Mononuclear cell (primary cell): ENCODE measurements around the gene SERPINA6. TPM values are rescaled to one million over a fixed set of nuclear protein-coding genes. Genes with fewer than 3 reads are reported as not detected.
"Not testable (repeated sequence)": the region's sequence is repeated elsewhere in the genome, so short reads cannot be mapped to it uniquely, and the experiment has no call there.

ENCODE experiments used
- H3K27me3 ChIP-seq: 2 replicates; pipeline ENCODE4 v1.6.0; 2011; ENCODE audit warnings: low read length, control low read depth; ENCODE audit not compliant: insufficient read depth
- H3K4me1 ChIP-seq: 2 replicates; pipeline ENCODE4 v1.5.1; 2011; ENCODE audit warnings: mild to moderate bottlenecking, low read length, control low read depth; ENCODE audit not compliant: insufficient read depth
- H3K4me3 ChIP-seq: 2 replicates; pipeline ENCODE4 v1.5.1; 2011; ENCODE audit warnings: mild to moderate bottlenecking, low read length, moderate library complexity
- H3K9me3 ChIP-seq: 2 replicates; pipeline ENCODE4 v1.5.1; 2011; ENCODE audit warnings: low read depth, mild to moderate bottlenecking, control low read depth, low read length
- total RNA-seq: library from RNA; depleted of rRNA; stranded (reverse); fragments of >200 nt; gene quantifications from one replicate; pipeline ENCODE4 v1.2.3, GENCODE V29; 2012

The SERPINA6 gene
- total RNA-seq, 1 donor, result not detected

DNA sequence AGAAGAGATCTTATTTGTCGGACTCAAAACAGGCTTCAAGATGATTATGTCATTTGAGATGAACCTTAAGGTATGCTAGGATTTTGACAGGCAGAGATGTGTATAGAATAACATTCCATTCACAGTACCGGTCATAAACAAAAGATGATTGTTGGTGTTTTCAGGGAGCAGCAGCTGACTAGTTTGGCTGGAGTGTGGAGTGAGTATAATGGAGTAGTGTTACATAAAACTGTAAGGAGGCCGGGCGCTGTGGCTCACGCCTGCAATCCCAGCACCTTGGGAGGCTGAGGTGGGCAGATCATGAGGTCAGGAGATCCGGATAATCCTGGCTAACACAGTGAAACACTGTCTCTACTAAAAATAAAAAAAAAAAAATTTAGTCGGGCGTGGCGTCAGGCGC lies 54.0 kb downstream of the SERPINA6 start:
- Histone ChIP-seq H3K4me3 (no peak overlapping the region), H3K4me1 (no peaks in the 10 kb centered on the region), H3K27me3 (no peaks in the 10 kb centered on the region), H3K9me3 (no peaks in the 10 kb centered on the region)

DNA sequence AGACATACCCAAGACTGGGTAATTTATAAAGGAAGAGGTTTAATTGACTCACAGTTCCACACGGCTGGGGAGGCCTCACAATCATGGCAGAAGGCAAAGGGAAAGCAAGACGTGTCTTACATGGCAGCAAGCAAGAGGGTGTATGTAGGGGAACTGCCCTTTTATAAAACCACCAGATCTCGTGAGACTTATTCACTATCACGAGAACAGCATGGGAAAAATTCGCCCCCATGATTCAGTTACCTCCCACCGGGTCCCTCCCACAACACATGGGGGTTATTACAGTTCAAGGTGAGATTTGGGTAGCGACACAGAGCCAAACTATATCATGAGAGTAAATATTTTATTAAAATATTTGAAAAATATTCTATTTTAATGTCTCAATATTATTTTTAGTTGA lies 54.6 kb downstream of the SERPINA6 start:
- H3K9me3 ChIP-seq, H3K4me3 ChIP-seq, H3K4me1 ChIP-seq, H3K27me3 ChIP-seq: not testable (repeated sequence)

DNA sequence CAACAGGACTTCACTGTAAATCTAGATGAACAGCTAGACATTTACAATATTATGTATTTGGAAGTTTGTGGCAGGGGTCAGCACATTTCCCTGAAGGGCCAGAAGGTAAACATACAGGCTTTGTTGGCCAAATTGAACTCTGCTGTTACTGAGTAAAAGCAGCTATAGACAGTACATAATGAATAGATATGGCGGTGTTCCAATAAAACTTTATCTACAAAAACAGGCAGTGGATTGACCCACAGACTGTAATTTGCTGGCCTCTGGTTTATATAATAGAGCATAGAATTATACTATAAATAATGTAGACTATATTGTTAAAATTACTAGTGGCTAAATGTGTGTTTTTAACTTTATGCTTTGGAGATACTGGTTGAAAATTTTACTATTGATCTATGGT lies 55.8 kb downstream of the SERPINA6 start:
- Histone ChIP-seq H3K4me1 (no peaks in the 10 kb centered on the region), H3K9me3 (peaks cover 6% of the 10 kb centered on the region), H3K27me3 (no peaks in the 10 kb centered on the region), H3K4me3 (no peak overlapping the region)

DNA sequence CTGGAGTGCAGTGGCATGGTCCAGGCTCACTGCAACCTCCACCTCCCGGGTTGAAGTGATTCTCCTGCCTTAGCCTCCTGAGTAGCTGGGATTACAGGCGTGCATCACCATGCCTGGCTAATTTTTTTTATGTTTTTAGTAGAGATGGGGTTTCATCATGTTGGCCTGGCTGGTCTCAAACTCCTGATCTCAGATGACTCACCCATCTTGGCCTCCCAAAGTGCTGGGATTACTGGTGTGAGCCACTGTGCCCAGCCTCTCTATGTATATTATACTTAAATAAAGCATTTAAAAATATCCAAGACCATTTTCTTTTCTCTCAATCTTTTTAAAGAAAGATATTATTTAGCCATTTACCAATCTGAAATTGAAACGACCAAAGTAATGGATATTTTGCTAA lies 58.9 kb downstream of the SERPINA6 start:
- H3K9me3 ChIP-seq, result peaks cover 15% of the 10 kb centered on the region
- not testable (repeated sequence) for H3K4me3 ChIP-seq, H3K4me1 ChIP-seq, H3K27me3 ChIP-seq

Other genes starting within 250 kb of the SERPINA6 start
- 319 TPM for gene DDX24, start 242.1 kb downstream of the SERPINA6 start, total RNA-seq
- 1.0 TPM for gene IFI27L1, start 242.0 kb downstream of the SERPINA6 start, total RNA-seq
- 0.84 TPM for gene IFI27, start 212.6 kb downstream of the SERPINA6 start, total RNA-seq
- 23.9 TPM for gene IFI27L2, start 193.7 kb downstream of the SERPINA6 start, total RNA-seq
- gene PPP4R4, start 149.0 kb downstream of the SERPINA6 start, total RNA-seq, result 0.84 TPM
- gene SERPINA10, start 30.1 kb downstream of the SERPINA6 start, total RNA-seq, result not detected
- 0.21 TPM for gene SERPINA2, start 43.4 kb upstream of the SERPINA6 start, total RNA-seq
- 453 TPM for gene SERPINA1, start 65.3 kb upstream of the SERPINA6 start, total RNA-seq
- not detected for gene SERPINA11, start 129.5 kb upstream of the SERPINA6 start, total RNA-seq
- not detected for gene SERPINA9, start 152.9 kb upstream of the SERPINA6 start, total RNA-seq
- not detected for gene SERPINA12, start 186.1 kb upstream of the SERPINA6 start, total RNA-seq
- gene SERPINA4, start 238.1 kb upstream of the SERPINA6 start, total RNA-seq, result 0.10 TPM